ENCODE data around the gene CDH7. TPM values are rescaled to one million over a fixed set of nuclear protein-coding genes. Genes with fewer than 3 reads are reported as not detected.

Gene CDH7
- total RNA-seq, 1 donor from 2014 or later: 0.94 TPM

- Mint-ChIP-seq H3K27me3 (ENCODE audit: low read depth) (no peaks in the 10 kb centered on the region), H3K27ac (no peak overlapping the region), H3K4me3 (no peak overlapping the region), H3K36me3 (peaks cover 2% of the 10 kb centered on the region), H3K4me1 (peaks cover 9% of the 10 kb centered on the region), H3K9me3 (peaks cover 12% of the 10 kb centered on the region)
- DNase-seq (ENCODE audit: low spot score in 2 of 2, unreplicated experiment in 2 of 2): no peak
- peak; percentile 32 for TF ChIP-seq CTCF (IDR thresholded peaks at IDR 0.05; ENCODE audit: unreplicated experiment)
Measured at GRCh38 chr18:65936678-65937077, 185.9 kb downstream of the CDH7 start.

- Mint-ChIP-seq H3K4me3 (no peak overlapping the region), H3K9me3 (peaks cover 9% of the 10 kb centered on the region), H3K4me1 (peaks cover 9% of the 10 kb centered on the region)
Measured at GRCh38 chr18:65937180-65937579, 186.4 kb downstream of the CDH7 start.

GRCh38 chr18:65938592-65939372 is 188.0 kb downstream of the CDH7 start:
- H3K4me3 Mint-ChIP-seq: no peak overlapping the region
- H3K9me3 Mint-ChIP-seq: peaks cover 3% of the 10 kb centered on the region
- H3K4me1 Mint-ChIP-seq: peaks cover 9% of the 10 kb centered on the region
- DNase-seq (ENCODE audit: low spot score in 2 of 2, unreplicated experiment in 2 of 2): no peak
- H3K27ac Mint-ChIP-seq: no peak overlapping the region
- TF ChIP-seq CTCF (IDR thresholded peaks at IDR 0.05; ENCODE audit: unreplicated experiment): no peak
- H3K27me3 Mint-ChIP-seq (ENCODE audit: low read depth): no peaks in the 10 kb centered on the region
- H3K36me3 Mint-ChIP-seq: no peaks in the 10 kb centered on the region

More at GRCh38 chr18:65937180-65937579, 186.4 kb downstream of the CDH7 start:
- TF ChIP-seq CTCF (IDR thresholded peaks at IDR 0.05; ENCODE audit: unreplicated experiment): no peak
- H3K27me3 Mint-ChIP-seq (ENCODE audit: low read depth): no peaks in the 10 kb centered on the region
- no peak overlapping the region for H3K27ac Mint-ChIP-seq
- no peak for DNase-seq (ENCODE audit: low spot score in 2 of 2, unreplicated experiment in 2 of 2)
- H3K36me3 Mint-ChIP-seq: peaks cover 1% of the 10 kb centered on the region

All from mesothelial cell of epicardium (in vitro differentiated cells).